Measurements from ENCODE around the gene GFI1B. TPM values are rescaled to one million over a fixed set of nuclear protein-coding genes. Genes with fewer than 3 reads are reported as not detected.

Gene GFI1B
- total and polyA plus RNA-seq, 2 of the 13 experiments (the other 11 are each of a cell fraction or from before 2014, with no cell fraction given): 0.15 to 0.51 TPM

GRCh38 chr9:132944294-132945185 lies 34.0 kb upstream of the GFI1B start, which contains the start of gene TSC1 (continued):
- TF ChIP-seq PAXIP1 (CRISPR knock-in tag; conservative IDR thresholded peaks at IDR 0.05) (peak; percentile 70), CC2D1A (CRISPR knock-in tag; IDR thresholded peaks at IDR 0.05) (no peak), GTF2F1 (IDR thresholded peaks at IDR 0.05; ENCODE audit: low read length) (no peak), ESRRA (CRISPR knock-in tag; IDR thresholded peaks at IDR 0.05; ENCODE audit: low read depth) (peak; percentile 31; the same call in 1 of the 2 replicates), NFKBIZ (CRISPR knock-in tag; IDR thresholded peaks at IDR 0.05) (no peak), BORCS8-MEF2B (CRISPR knock-in tag; IDR thresholded peaks at IDR 0.05) (peak; percentile 65; the same call in 1 of the 2 replicates), DMAP1 (CRISPR knock-in tag; IDR thresholded peaks at IDR 0.05) (peak; percentile 94), ZNF207 (IDR thresholded peaks at IDR 0.05; ENCODE audit: borderline replicate concordance) (no peak), ZNF333 (CRISPR knock-in tag; IDR thresholded peaks at IDR 0.05; ENCODE audit: borderline replicate concordance) (no peak), KAT8 (CRISPR knock-in tag; IDR thresholded peaks at IDR 0.05) (peak; percentile 92), FOXA3 (CRISPR knock-in tag; IDR thresholded peaks at IDR 0.05) (peak; percentile 56), ZSCAN20 (CRISPR knock-in tag; IDR thresholded peaks at IDR 0.05; ENCODE audit: borderline replicate concordance) (0 out of 2 replicates have a peak, but pooled peaks have one; percentile 19), ETV5 (CRISPR knock-in tag; IDR thresholded peaks at IDR 0.05; ENCODE audit: borderline replicate concordance) (peak; percentile 29; the same call in 1 of the 2 replicates), ATF4 (CRISPR knock-in tag; IDR thresholded peaks at IDR 0.05) (peak in 1 of 2 experiments; percentile 56; a peak in 2 of 4 replicates), ZNF17 (CRISPR knock-in tag; IDR thresholded peaks at IDR 0.05) (no peak), PHF8 (CRISPR knock-in tag; IDR thresholded peaks at IDR 0.05) (peak; percentile 79), NR1H2 (CRISPR knock-in tag; IDR thresholded peaks at IDR 0.05; ENCODE audit: borderline replicate concordance, low read depth) (no peak), ZNF691 (CRISPR knock-in tag; IDR thresholded peaks at IDR 0.05; ENCODE audit: borderline replicate concordance, low read depth) (peak; percentile 47; the same call in 1 of the 2 replicates), ZNF558 (CRISPR knock-in tag; IDR thresholded peaks at IDR 0.05; ENCODE audit: borderline replicate concordance) (no peak), FOXP4 (CRISPR knock-in tag; IDR thresholded peaks at IDR 0.05) (peak; percentile 19), NR0B2 (CRISPR knock-in tag; IDR thresholded peaks at IDR 0.05) (no peak), TCF7L2 (IDR thresholded peaks at IDR 0.05; ENCODE audit: low read depth, low read length) (no peak)

Measured in HepG2 (cell line).